ENCODE results near the gene EFNB2.

- TF ChIP-seq CTCF (IDR thresholded peaks at IDR 0.05) (no peak), POLR2A (IDR thresholded peaks at IDR 0.05) (no peak), POLR2AphosphoS5 (IDR thresholded peaks at IDR 0.05) (no peak), EP300 (IDR thresholded peaks at IDR 0.05) (peak in 1 of 4 donors; percentile 9)
These were observed 59.6 kb downstream of the EFNB2 start for GRCh38 chr13:106475852-106476251.

All from sigmoid colon (tissue), 4 donors.